ENCODE results near the gene DROSHA.

DROSHA gene

GRCh38 chr5:31476738-31477141 is 55.2 kb downstream of the DROSHA start:
- TF ChIP-seq TAF1 (IDR thresholded peaks at IDR 0.05; ENCODE audit: low read depth, low read length) (no peak), SPI1 (IDR thresholded peaks at IDR 0.05; ENCODE audit: low read depth, low read length) (no peak), POU2F2 (IDR thresholded peaks at IDR 0.05; ENCODE audit: low read depth, low read length) (no peak), POLR2AphosphoS5 (IDR thresholded peaks at IDR 0.05; ENCODE audit: low read depth, low read length) (no peak), PAX5 (IDR thresholded peaks at IDR 0.05; ENCODE audit: insufficient read depth, low read length, severe bottlenecking) (no peak), POLR2A (IDR thresholded peaks at IDR 0.05; ENCODE audit: low read depth, low read length) (no peak)
- DNase-seq (ENCODE audit: insufficient read length, low spot score), result no peak
- FAIRE-seq, result no peak

DNA sequence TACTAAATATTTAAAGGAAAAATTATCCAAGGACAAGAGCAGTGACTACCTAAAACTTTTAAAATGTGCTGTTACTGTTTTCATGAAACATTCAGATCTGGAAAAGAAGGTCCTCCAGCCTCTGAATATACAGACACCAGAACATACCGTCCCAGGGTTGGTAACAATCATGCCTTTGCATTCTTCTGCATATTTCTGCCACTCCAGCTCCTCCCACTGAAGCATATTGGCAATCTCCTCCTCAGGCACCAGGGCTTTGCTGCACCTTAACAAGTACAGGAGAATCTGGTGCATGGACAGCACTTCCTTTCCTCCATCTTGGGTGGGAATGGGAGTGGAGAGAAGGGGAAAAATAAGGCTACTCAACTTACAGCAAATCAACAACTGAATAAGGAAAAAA is 60.0 kb downstream of the DROSHA start:
- no peak for TF ChIP-seq POLR2AphosphoS5 (IDR thresholded peaks at IDR 0.05; ENCODE audit: low read depth, low read length)
- TF ChIP-seq TAF1 (IDR thresholded peaks at IDR 0.05; ENCODE audit: low read depth, low read length), result no peak
- no peak for TF ChIP-seq POLR2A (IDR thresholded peaks at IDR 0.05; ENCODE audit: low read depth, low read length)
- no peak for TF ChIP-seq POU2F2 (IDR thresholded peaks at IDR 0.05; ENCODE audit: low read depth, low read length)
- no peak for TF ChIP-seq SPI1 (IDR thresholded peaks at IDR 0.05; ENCODE audit: low read depth, low read length)
- no peak for TF ChIP-seq PAX5 (IDR thresholded peaks at IDR 0.05; ENCODE audit: insufficient read depth, low read length, severe bottlenecking)
- DNase-seq (ENCODE audit: insufficient read length, low spot score) (no peak), FAIRE-seq (no peak)

DNA sequence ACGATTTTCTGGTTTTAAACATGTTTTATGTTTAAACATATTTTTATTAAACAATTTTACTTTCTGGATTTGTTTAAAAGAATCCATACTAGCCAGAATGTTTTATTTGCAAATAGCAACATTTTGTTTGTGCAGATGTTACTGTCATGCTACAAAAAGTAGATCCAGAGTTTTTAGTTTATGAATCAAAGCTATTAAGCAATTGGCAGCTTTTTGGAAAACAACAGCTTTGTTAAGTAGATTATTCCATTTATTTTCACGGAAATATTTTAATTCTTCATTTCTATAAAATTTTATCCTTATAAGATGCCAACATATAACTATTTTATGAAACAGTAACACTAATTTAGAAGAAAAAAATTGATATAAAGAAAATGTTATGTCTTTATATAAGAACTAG is 60.9 kb downstream of the DROSHA start:
- DNase-seq (ENCODE audit: insufficient read length, low spot score) (no peak), FAIRE-seq (no peak)
- TF ChIP-seq POLR2AphosphoS5 (IDR thresholded peaks at IDR 0.05; ENCODE audit: low read depth, low read length) (no peak), POLR2A (IDR thresholded peaks at IDR 0.05; ENCODE audit: low read depth, low read length) (no peak), POU2F2 (IDR thresholded peaks at IDR 0.05; ENCODE audit: low read depth, low read length) (no peak), TAF1 (IDR thresholded peaks at IDR 0.05; ENCODE audit: low read depth, low read length) (no peak), PAX5 (IDR thresholded peaks at IDR 0.05; ENCODE audit: insufficient read depth, low read length, severe bottlenecking) (no peak), SPI1 (IDR thresholded peaks at IDR 0.05; ENCODE audit: low read depth, low read length) (no peak)

GRCh38 chr5:31470608-31471007 is 61.3 kb downstream of the DROSHA start:
- TF ChIP-seq POLR2AphosphoS5 (IDR thresholded peaks at IDR 0.05; ENCODE audit: low read depth, low read length), result no peak
- no peak for TF ChIP-seq POU2F2 (IDR thresholded peaks at IDR 0.05; ENCODE audit: low read depth, low read length)
- TF ChIP-seq POLR2A (IDR thresholded peaks at IDR 0.05; ENCODE audit: low read depth, low read length), result no peak
- no peak for TF ChIP-seq TAF1 (IDR thresholded peaks at IDR 0.05; ENCODE audit: low read depth, low read length)
- no peak for FAIRE-seq

GRCh38 chr5:31469886-31470285 is 62.0 kb downstream of the DROSHA start:
- DNase-seq (ENCODE audit: insufficient read length, low spot score) (no peak), FAIRE-seq (no peak)
- TF ChIP-seq TAF1 (IDR thresholded peaks at IDR 0.05; ENCODE audit: low read depth, low read length), result no peak
- TF ChIP-seq SPI1 (IDR thresholded peaks at IDR 0.05; ENCODE audit: low read depth, low read length), result no peak
- TF ChIP-seq POU2F2 (IDR thresholded peaks at IDR 0.05; ENCODE audit: low read depth, low read length), result no peak
- TF ChIP-seq PAX5 (IDR thresholded peaks at IDR 0.05; ENCODE audit: insufficient read depth, low read length, severe bottlenecking), result no peak
- TF ChIP-seq POLR2A (IDR thresholded peaks at IDR 0.05; ENCODE audit: low read depth, low read length), result no peak
- TF ChIP-seq POLR2AphosphoS5 (IDR thresholded peaks at IDR 0.05; ENCODE audit: low read depth, low read length), result no peak

More at GRCh38 chr5:31470608-31471007, 61.3 kb downstream of the DROSHA start:
- no peak for DNase-seq (ENCODE audit: insufficient read length, low spot score)

DNA sequence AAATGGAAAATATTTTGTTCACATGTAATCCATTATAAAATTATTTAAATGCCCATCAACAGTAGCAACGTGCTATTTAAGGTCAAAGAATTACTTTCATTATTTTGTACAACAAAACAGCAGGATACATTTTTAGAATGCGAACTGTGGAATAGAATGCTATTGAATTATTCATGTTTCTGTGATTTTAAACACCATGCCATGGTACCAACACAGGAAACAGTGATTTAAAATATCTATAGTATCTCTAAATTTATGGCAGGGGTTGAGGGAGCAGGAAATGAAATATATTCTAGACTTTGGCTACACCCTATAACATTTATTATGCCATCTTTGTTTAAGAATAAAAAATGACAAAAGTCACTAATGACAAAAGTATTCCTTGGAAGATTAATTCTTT is 62.4 kb downstream of the DROSHA start:
- DNase-seq (ENCODE audit: insufficient read length, low spot score) (no peak), FAIRE-seq (no peak)
- TF ChIP-seq PAX5 (IDR thresholded peaks at IDR 0.05; ENCODE audit: insufficient read depth, low read length, severe bottlenecking), result no peak
- TF ChIP-seq POLR2A (IDR thresholded peaks at IDR 0.05; ENCODE audit: low read depth, low read length), result no peak
- TF ChIP-seq POU2F2 (IDR thresholded peaks at IDR 0.05; ENCODE audit: low read depth, low read length), result no peak
- no peak for TF ChIP-seq TAF1 (IDR thresholded peaks at IDR 0.05; ENCODE audit: low read depth, low read length)
- no peak for TF ChIP-seq POLR2AphosphoS5 (IDR thresholded peaks at IDR 0.05; ENCODE audit: low read depth, low read length)
- TF ChIP-seq SPI1 (IDR thresholded peaks at IDR 0.05; ENCODE audit: low read depth, low read length), result no peak

DNA sequence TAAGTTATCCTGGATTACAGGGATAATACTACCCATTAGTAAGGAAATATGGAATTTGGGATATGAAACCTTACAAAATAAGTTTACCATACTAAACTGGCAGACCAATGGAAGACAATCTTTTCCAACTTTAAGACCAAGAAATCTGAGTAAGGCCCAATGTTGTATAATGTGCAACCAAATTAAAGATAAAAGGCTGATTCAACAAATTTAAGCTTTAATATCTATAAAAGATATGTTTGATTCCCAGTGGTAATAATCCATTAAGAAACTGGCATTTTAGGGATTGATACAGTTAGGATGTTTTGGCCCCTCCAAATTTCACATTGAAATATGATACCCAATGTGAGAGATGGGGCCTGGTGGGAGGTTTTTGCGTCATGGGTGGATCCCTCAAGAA is 66.6 kb downstream of the DROSHA start:
- DNase-seq (ENCODE audit: insufficient read length, low spot score) (no peak), FAIRE-seq (no peak)
- no peak for TF ChIP-seq PAX5 (IDR thresholded peaks at IDR 0.05; ENCODE audit: insufficient read depth, low read length, severe bottlenecking)
- no peak for TF ChIP-seq POU2F2 (IDR thresholded peaks at IDR 0.05; ENCODE audit: low read depth, low read length)
- TF ChIP-seq POLR2AphosphoS5 (IDR thresholded peaks at IDR 0.05; ENCODE audit: low read depth, low read length), result no peak
- no peak for TF ChIP-seq TAF1 (IDR thresholded peaks at IDR 0.05; ENCODE audit: low read depth, low read length)
- no peak for TF ChIP-seq POLR2A (IDR thresholded peaks at IDR 0.05; ENCODE audit: low read depth, low read length)
- TF ChIP-seq SPI1 (IDR thresholded peaks at IDR 0.05; ENCODE audit: low read depth, low read length), result no peak

DNA sequence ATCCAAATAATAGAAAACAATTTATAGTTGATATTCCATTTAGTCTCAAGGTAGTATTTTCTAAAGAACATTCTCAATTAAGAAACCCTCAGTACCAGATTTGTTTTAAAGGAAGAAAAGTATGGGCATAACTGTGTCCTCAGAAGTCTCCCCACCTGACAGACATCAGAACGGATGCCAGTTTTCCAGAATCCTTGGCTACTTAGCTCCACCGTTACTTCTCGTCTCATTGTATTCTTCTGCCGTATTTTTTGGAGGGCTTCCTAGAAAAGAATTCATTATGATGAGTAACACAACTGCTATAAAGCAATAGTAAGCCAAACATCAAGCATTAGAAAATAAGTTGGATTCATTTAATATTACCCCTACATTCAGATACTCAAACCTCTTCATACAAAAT is 67.8 kb downstream of the DROSHA start:
- FAIRE-seq, result no peak
- no peak for TF ChIP-seq POLR2AphosphoS5 (IDR thresholded peaks at IDR 0.05; ENCODE audit: low read depth, low read length)
- DNase-seq (ENCODE audit: insufficient read length, low spot score), result no peak

DNA sequence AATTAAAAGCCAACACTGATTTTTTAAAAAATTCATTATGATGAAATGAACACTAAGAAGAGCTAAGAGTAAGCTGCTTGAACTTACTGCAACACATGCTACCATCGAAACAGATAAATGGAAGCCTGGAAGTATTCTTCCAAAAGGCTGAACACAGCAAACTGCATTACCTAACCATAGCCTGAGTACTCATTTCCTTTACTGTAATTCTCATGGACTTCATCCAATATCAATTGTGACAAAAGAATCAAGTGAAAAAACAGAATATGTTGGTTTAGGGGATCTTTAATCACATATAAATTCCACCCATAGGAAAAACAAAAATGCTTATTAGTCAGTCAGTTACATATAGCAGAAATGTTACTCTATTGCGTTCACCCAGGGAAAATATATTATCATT is 68.5 kb downstream of the DROSHA start:
- no peak for DNase-seq (ENCODE audit: insufficient read length, low spot score)
- no peak for TF ChIP-seq PAX5 (IDR thresholded peaks at IDR 0.05; ENCODE audit: insufficient read depth, low read length, severe bottlenecking)
- no peak for TF ChIP-seq TAF1 (IDR thresholded peaks at IDR 0.05; ENCODE audit: low read depth, low read length)
- no peak for TF ChIP-seq POLR2A (IDR thresholded peaks at IDR 0.05; ENCODE audit: low read depth, low read length)
- TF ChIP-seq SPI1 (IDR thresholded peaks at IDR 0.05; ENCODE audit: low read depth, low read length), result no peak
- no peak for TF ChIP-seq POU2F2 (IDR thresholded peaks at IDR 0.05; ENCODE audit: low read depth, low read length)
- TF ChIP-seq POLR2AphosphoS5 (IDR thresholded peaks at IDR 0.05; ENCODE audit: low read depth, low read length), result no peak
- FAIRE-seq, result no peak

- DNase-seq (ENCODE audit: insufficient read length, low spot score), result no peak
- TF ChIP-seq TAF1 (IDR thresholded peaks at IDR 0.05; ENCODE audit: low read depth, low read length) (no peak), PAX5 (IDR thresholded peaks at IDR 0.05; ENCODE audit: insufficient read depth, low read length, severe bottlenecking) (no peak), SPI1 (IDR thresholded peaks at IDR 0.05; ENCODE audit: low read depth, low read length) (no peak), POLR2A (IDR thresholded peaks at IDR 0.05; ENCODE audit: low read depth, low read length) (no peak), POU2F2 (IDR thresholded peaks at IDR 0.05; ENCODE audit: low read depth, low read length) (no peak)
- no peak for FAIRE-seq
Measured at GRCh38 chr5:31459594-31459993, 72.3 kb downstream of the DROSHA start.

Data from GM12891 (cell line).